Measurements from ENCODE around the gene POLR1D.

Gene POLR1D

GRCh38 chr13:27659145-27659865 is 37.6 kb downstream of the POLR1D start:
- Histone ChIP-seq H3K4me3 (no peak overlapping the region), H3K9me3 (no peaks in the 10 kb centered on the region), H3K4me1 (peaks cover 0 to 3% (median 0%) of the 10 kb centered on the region in 4 donors), H3K36me3 (peaks cover 0 to 4% (median 0%) of the 10 kb centered on the region in 3 donors), H3K27ac (no peak overlapping the region), H3K27me3 (no peaks in the 10 kb centered on the region)
- intact Hi-C loops (cut with DNase I; ENCODE audit: low total_unique reads), result no loop called here
- no peak for DNase-seq
- TF ChIP-seq CTCF (IDR thresholded peaks at IDR 0.05), result no peak

GRCh38 chr13:27660511-27660910 is 38.8 kb downstream of the POLR1D start:
- Histone ChIP-seq H3K4me1 (peaks cover 0 to 3% (median 0%) of the 10 kb centered on the region in 4 donors), H3K27ac (no peak overlapping the region), H3K36me3 (peaks cover 0 to 6% (median 2%) of the 10 kb centered on the region in 3 donors), H3K27me3 (no peaks in the 10 kb centered on the region), H3K4me3 (no peak overlapping the region), H3K9me3 (no peaks in the 10 kb centered on the region)
- TF ChIP-seq CTCF (IDR thresholded peaks at IDR 0.05), result no peak
- no peak for DNase-seq
- intact Hi-C loops (cut with DNase I; ENCODE audit: low total_unique reads), result no loop called here

GRCh38 chr13:27661017-27661416 is 39.3 kb downstream of the POLR1D start:
- no peak for TF ChIP-seq CTCF (IDR thresholded peaks at IDR 0.05)
- peaks cover 0 to 3% (median 0%) of the 10 kb centered on the region in 4 donors for H3K4me1 ChIP-seq
- intact Hi-C loops (cut with DNase I; ENCODE audit: low total_unique reads), result no loop called here
- DNase-seq, result no peak
- no peak overlapping the region for H3K27ac ChIP-seq
- peaks cover 0 to 10% (median 6%) of the 10 kb centered on the region in 3 donors for H3K36me3 ChIP-seq
- H3K4me3 ChIP-seq, result no peak overlapping the region
- H3K27me3 ChIP-seq, result no peaks in the 10 kb centered on the region
- no peaks in the 10 kb centered on the region for H3K9me3 ChIP-seq

GRCh38 chr13:27662738-27663470 is 41.2 kb downstream of the POLR1D start:
- Histone ChIP-seq H3K9me3 (no peaks in the 10 kb centered on the region), H3K36me3 (peaks cover 10 to 25% (median 14%) of the 10 kb centered on the region in 3 donors), H3K4me3 (no peak overlapping the region), H3K4me1 (peaks cover 0 to 3% (median 0%) of the 10 kb centered on the region in 4 donors), H3K27ac (no peak overlapping the region), H3K27me3 (no peaks in the 10 kb centered on the region)
- intact Hi-C loops (cut with DNase I; ENCODE audit: low total_unique reads), result no loop called here
- TF ChIP-seq CTCF (IDR thresholded peaks at IDR 0.05), result no peak
- no peak for DNase-seq

GRCh38 chr13:27663947-27664346 is 42.3 kb downstream of the POLR1D start:
- no peak overlapping the region for H3K4me3 ChIP-seq
- no peak overlapping the region for H3K27ac ChIP-seq
- no peaks in the 10 kb centered on the region for H3K27me3 ChIP-seq
- no peak for DNase-seq
- peaks cover 0 to 3% (median 0%) of the 10 kb centered on the region in 4 donors for H3K4me1 ChIP-seq
- peaks cover 10 to 25% (median 14%) of the 10 kb centered on the region in 3 donors for H3K36me3 ChIP-seq
- no peaks in the 10 kb centered on the region for H3K9me3 ChIP-seq
- no peak for TF ChIP-seq CTCF (IDR thresholded peaks at IDR 0.05)
- intact Hi-C loops (cut with DNase I; ENCODE audit: low total_unique reads), result no loop called here
